ENCODE data around the gene LGALS7.
A peak's percentile ranks its signal among the peaks of the same experiment; 100 is the strongest.

LGALS7 gene

GRCh38 chr19:38740932-38741331 is 32.4 kb downstream of the LGALS7 start:
- DNase-seq (ENCODE audit: insufficient read length, low spot score): no peak
- no peak for FAIRE-seq
- TF ChIP-seq POLR2AphosphoS5 (IDR thresholded peaks at IDR 0.05; ENCODE audit: low read depth, low read length): no peak

GRCh38 chr19:38740257-38740592 is 33.1 kb downstream of the LGALS7 start:
- no peak for FAIRE-seq
- TF ChIP-seq SPI1 (IDR thresholded peaks at IDR 0.05; ENCODE audit: low read depth, low read length) (no peak), POLR2AphosphoS5 (IDR thresholded peaks at IDR 0.05; ENCODE audit: low read depth, low read length) (no peak), PAX5 (IDR thresholded peaks at IDR 0.05; ENCODE audit: insufficient read depth, low read length, severe bottlenecking) (no peak), POU2F2 (IDR thresholded peaks at IDR 0.05; ENCODE audit: low read depth, low read length) (no peak), TAF1 (IDR thresholded peaks at IDR 0.05; ENCODE audit: low read depth, low read length) (no peak), POLR2A (IDR thresholded peaks at IDR 0.05; ENCODE audit: low read depth, low read length) (no peak)
- no peak for DNase-seq (ENCODE audit: insufficient read length, low spot score)

- TF ChIP-seq POLR2A (IDR thresholded peaks at IDR 0.05; ENCODE audit: low read depth, low read length) (no peak), POLR2AphosphoS5 (IDR thresholded peaks at IDR 0.05; ENCODE audit: low read depth, low read length) (no peak), SPI1 (IDR thresholded peaks at IDR 0.05; ENCODE audit: low read depth, low read length) (no peak), POU2F2 (IDR thresholded peaks at IDR 0.05; ENCODE audit: low read depth, low read length) (no peak), TAF1 (IDR thresholded peaks at IDR 0.05; ENCODE audit: low read depth, low read length) (no peak), PAX5 (IDR thresholded peaks at IDR 0.05; ENCODE audit: insufficient read depth, low read length, severe bottlenecking) (no peak)
- DNase-seq (ENCODE audit: insufficient read length, low spot score): no peak
- FAIRE-seq: no peak
Observed at GRCh38 chr19:38739440-38740256, 33.7 kb downstream of the LGALS7 start.

DNA sequence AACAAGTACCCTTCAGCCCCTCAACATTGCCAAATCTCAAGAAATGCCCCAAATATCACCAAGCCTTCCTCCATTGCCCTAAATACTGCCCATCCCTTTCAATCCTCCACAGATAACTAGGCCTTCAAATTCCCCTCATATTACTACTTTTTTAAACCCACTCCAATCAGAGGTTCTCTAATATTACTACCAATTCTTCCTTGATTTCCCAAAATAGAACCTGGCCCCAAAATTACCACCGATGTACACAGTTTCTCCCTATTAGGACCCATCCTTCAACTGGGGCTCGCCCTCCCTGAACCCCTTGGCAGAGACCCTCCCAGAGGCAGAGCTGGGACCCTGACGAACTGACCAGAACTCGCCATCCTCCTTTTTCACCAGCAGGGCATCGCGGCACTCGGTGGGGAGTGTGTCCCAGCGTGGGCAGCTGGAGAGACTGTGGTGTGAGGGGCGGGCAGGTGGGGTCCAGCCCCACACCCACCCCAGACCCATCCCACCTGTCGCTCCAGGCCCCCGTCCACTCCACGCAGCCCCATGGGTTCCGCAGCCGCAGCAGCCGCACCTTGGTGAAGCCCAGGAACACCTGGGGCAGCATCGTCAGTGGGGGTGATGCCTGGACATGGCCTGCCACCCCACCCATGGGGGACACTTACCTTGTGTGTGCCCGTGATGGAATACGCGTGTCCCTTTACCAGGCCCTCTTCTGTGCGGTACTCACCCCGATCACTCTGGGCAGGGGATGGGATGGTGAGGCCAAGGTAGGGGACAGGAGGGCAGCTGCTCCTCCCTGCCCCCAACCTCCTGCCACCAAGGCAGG is 35.2 kb downstream of the LGALS7 start:
- no peak for FAIRE-seq
- TF ChIP-seq SPI1 (IDR thresholded peaks at IDR 0.05; ENCODE audit: low read depth, low read length) (no peak), POLR2AphosphoS5 (IDR thresholded peaks at IDR 0.05; ENCODE audit: low read depth, low read length) (no peak), POLR2A (IDR thresholded peaks at IDR 0.05; ENCODE audit: low read depth, low read length) (no peak), POU2F2 (IDR thresholded peaks at IDR 0.05; ENCODE audit: low read depth, low read length) (no peak), PAX5 (IDR thresholded peaks at IDR 0.05; ENCODE audit: insufficient read depth, low read length, severe bottlenecking) (no peak), TAF1 (IDR thresholded peaks at IDR 0.05; ENCODE audit: low read depth, low read length) (no peak)
- DNase-seq (ENCODE audit: insufficient read length, low spot score): no peak

DNA sequence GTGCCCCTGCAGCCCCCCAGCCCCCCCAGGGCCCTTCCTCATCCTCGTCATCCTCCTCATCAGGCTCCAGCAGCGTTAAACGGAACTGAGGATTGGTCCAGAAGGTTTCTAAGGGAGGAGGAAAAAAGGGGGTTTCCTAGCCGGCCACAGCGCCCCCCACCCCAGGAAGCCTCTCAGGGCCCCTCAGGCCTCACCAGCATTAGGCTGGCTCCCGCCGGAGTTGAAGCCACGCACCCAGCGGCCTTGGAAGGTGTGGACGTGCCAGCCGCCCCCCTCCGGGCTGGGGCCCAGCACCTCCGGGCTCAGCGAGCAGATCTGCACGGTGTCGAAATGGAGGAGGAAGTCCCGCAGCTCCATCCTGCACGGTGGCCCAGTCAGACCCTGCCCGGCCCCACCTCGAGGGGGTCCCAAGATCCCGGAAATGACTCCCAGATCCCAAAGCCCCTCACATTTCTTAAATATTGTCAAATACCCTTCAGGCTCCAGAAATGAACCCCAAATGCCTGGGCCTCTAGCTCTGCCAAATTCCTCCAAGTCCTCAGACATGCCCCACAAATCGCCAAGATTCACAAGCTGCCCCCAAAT is 35.9 kb downstream of the LGALS7 start:
- FAIRE-seq (no peak), DNase-seq (ENCODE audit: insufficient read length, low spot score) (no peak)
- TF ChIP-seq TAF1 (IDR thresholded peaks at IDR 0.05; ENCODE audit: low read depth, low read length) (no peak), POU2F2 (IDR thresholded peaks at IDR 0.05; ENCODE audit: low read depth, low read length) (no peak), POLR2AphosphoS5 (IDR thresholded peaks at IDR 0.05; ENCODE audit: low read depth, low read length) (no peak), PAX5 (IDR thresholded peaks at IDR 0.05; ENCODE audit: insufficient read depth, low read length, severe bottlenecking) (no peak), SPI1 (IDR thresholded peaks at IDR 0.05; ENCODE audit: low read depth, low read length) (no peak), POLR2A (IDR thresholded peaks at IDR 0.05; ENCODE audit: low read depth, low read length) (no peak)

GRCh38 chr19:38736413-38737280 is 36.7 kb downstream of the LGALS7 start:
- peak; percentile 48 for FAIRE-seq
- no peak for TF ChIP-seq TAF1 (IDR thresholded peaks at IDR 0.05; ENCODE audit: low read depth, low read length)
- no peak for TF ChIP-seq POLR2A (IDR thresholded peaks at IDR 0.05; ENCODE audit: low read depth, low read length)
- TF ChIP-seq SPI1 (IDR thresholded peaks at IDR 0.05; ENCODE audit: low read depth, low read length): no peak
- no peak for TF ChIP-seq POU2F2 (IDR thresholded peaks at IDR 0.05; ENCODE audit: low read depth, low read length)
- TF ChIP-seq POLR2AphosphoS5 (IDR thresholded peaks at IDR 0.05; ENCODE audit: low read depth, low read length): no peak
- TF ChIP-seq PAX5 (IDR thresholded peaks at IDR 0.05; ENCODE audit: insufficient read depth, low read length, severe bottlenecking): no peak
- peak; percentile 73 for DNase-seq (ENCODE audit: insufficient read length, low spot score)

DNA sequence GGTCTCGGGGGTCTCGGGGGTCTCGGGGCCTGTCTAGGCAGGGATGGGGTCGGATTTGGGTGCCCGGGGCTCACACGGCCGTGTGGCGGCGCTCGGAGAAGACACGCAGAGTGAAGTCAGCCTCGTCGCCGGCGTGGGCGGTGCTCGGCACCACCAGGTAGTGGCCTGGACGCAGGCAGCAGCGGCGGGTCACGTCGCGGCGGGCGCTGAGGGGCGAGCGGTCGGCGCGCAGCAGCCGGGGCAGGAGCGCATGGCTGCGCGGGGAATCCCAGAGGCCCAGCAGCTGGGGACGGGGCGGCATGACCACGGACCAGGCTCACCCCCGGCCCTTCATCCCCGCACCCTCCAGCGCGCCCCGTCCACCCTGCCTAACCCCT is 37.3 kb downstream of the LGALS7 start:
- FAIRE-seq (peak; percentile 94), DNase-seq (ENCODE audit: insufficient read length, low spot score) (no peak)
- TF ChIP-seq TAF1 (IDR thresholded peaks at IDR 0.05; ENCODE audit: low read depth, low read length) (no peak), POU2F2 (IDR thresholded peaks at IDR 0.05; ENCODE audit: low read depth, low read length) (no peak), SPI1 (IDR thresholded peaks at IDR 0.05; ENCODE audit: low read depth, low read length) (no peak), POLR2A (IDR thresholded peaks at IDR 0.05; ENCODE audit: low read depth, low read length) (no peak), PAX5 (IDR thresholded peaks at IDR 0.05; ENCODE audit: insufficient read depth, low read length, severe bottlenecking) (no peak), POLR2AphosphoS5 (IDR thresholded peaks at IDR 0.05; ENCODE audit: low read depth, low read length) (no peak)

DNA sequence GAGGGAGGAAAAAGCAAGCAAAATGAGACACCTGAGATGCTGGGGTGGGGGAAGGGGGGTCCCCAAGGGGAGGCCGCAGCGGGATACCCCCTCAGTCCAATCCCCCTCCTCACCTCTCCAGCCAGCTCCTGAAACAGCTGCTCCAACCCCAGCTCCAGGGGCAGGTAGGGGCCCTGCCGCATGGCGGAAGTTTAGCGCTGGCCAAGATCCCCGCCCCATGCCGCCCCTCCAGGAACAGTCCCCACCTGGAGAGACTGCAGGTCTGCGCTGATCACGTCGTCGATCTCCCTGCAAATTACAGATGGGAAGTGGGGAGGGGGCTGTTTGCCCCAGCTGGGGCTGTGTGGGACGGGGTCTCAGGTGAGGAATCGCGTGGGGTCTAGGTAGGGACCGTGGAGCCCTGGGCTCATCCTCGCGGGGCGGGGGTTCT is 38.0 kb downstream of the LGALS7 start:
- TF ChIP-seq POLR2AphosphoS5 (IDR thresholded peaks at IDR 0.05; ENCODE audit: low read depth, low read length) (no peak), TAF1 (IDR thresholded peaks at IDR 0.05; ENCODE audit: low read depth, low read length) (no peak), PAX5 (IDR thresholded peaks at IDR 0.05; ENCODE audit: insufficient read depth, low read length, severe bottlenecking) (no peak), SPI1 (IDR thresholded peaks at IDR 0.05; ENCODE audit: low read depth, low read length) (no peak), POU2F2 (IDR thresholded peaks at IDR 0.05; ENCODE audit: low read depth, low read length) (no peak), POLR2A (IDR thresholded peaks at IDR 0.05; ENCODE audit: low read depth, low read length) (no peak)
- FAIRE-seq (peak; percentile 5), DNase-seq (ENCODE audit: insufficient read length, low spot score) (no peak)

Data from GM12891 (cell line).